ENCODE data around the gene DUSP3. TPM values are rescaled to one million over a fixed set of nuclear protein-coding genes. Genes with fewer than 3 reads are reported as not detected.

Gene DUSP3
- total RNA-seq, 1 donor from 2014 or later: 11.7 TPM

DNA sequence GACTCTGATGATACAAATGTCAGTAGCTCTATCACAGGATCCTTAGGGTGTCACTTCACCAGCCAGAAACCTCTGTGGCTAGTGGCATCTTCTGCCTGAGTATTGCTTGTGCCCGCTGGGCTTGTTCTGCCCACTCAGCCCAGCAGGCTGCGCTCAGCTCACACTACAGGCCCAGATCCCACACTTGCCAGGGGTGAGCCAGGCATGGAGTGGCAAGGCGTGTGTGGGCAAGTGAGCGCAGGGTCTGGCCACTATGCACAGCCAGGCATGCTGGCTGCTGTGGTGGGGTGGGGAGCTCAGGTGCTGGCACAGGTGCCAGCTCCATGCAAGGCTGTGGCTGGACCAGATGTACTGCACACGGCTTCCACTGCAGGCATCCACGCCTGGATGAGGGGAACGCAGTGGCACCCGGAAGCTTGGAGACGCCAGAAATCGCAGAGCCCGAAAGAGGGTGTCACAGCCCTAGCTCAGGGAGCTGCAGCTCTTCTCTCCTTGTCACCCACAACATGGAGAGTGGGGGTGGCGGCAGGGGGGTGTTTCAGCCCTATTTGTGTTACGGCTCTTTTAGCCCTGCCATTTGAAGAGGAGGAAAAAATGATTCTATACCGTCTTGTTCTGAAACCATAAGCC lies 11.6 kb upstream of the DUSP3 start:
- intact Hi-C loops (cut with micrococcal nuclease): no loop called here
- no peaks in the 10 kb centered on the region for H3K9me3 Mint-ChIP-seq
- no peak overlapping the region for H3K4me3 Mint-ChIP-seq
- no peak overlapping the region for H3K27ac Mint-ChIP-seq
- peaks cover 29% of the 10 kb centered on the region for H3K27me3 Mint-ChIP-seq (ENCODE audit: insufficient read depth)
- H3K36me3 Mint-ChIP-seq (ENCODE audit: low read depth): no peaks in the 10 kb centered on the region
- H3K4me1 Mint-ChIP-seq (ENCODE audit: low read depth): no peaks in the 10 kb centered on the region
- no peak for DNase-seq (ENCODE audit: low spot score)

DNA sequence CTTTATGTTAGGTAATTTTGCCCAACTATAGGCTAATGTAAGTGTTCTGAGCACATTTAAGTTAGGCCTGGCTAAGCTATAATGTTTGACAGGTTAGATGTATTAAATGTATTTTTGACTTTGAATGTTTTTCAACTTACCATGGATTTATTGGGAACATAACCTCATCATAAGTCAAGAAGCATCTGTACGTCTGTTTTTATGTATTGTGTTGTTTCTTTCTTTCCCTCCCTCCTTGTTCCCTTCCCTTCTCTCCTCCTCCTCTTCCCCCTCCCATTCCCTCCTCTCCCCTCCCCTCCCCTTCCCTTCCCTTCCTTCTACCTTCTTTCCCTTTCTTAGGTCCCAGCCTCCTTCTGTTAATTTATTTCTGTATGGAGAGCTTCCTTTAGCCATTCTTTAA lies 10.7 kb upstream of the DUSP3 start:
- Mint-ChIP-seq H3K27me3 (ENCODE audit: insufficient read depth) (peaks cover 22% of the 10 kb centered on the region), H3K4me3 (no peak overlapping the region), H3K36me3 (ENCODE audit: low read depth) (no peaks in the 10 kb centered on the region), H3K9me3 (no peaks in the 10 kb centered on the region), H3K27ac (no peak overlapping the region), H3K4me1 (ENCODE audit: low read depth) (no peaks in the 10 kb centered on the region)
- intact Hi-C loops (cut with micrococcal nuclease): no loop called here
- DNase-seq (ENCODE audit: low spot score): no peak

DNA sequence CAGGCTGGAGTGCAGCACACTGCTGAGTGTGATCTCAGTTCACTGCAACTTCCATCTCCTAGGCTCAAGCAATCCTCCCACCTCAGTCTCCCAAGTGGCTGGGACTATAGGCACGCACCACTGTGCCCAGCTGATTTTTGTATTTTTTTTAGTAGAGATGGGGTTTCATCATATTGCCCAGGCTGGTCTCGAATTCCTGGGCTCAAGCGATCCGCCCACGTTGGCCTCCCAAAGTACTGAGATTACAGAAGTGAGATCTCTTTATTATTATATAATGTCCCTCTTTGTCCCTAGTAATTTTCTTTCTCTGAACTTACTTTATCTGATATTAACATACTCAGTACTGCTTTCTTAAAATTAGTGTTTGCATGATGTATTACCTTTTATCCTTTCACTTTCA lies 9.8 kb upstream of the DUSP3 start:
- H3K36me3 Mint-ChIP-seq (ENCODE audit: low read depth): no peaks in the 10 kb centered on the region
- no peak for DNase-seq (ENCODE audit: low spot score)
- intact Hi-C loops (cut with micrococcal nuclease): no loop called here
- H3K4me1 Mint-ChIP-seq (ENCODE audit: low read depth): no peaks in the 10 kb centered on the region
- H3K9me3 Mint-ChIP-seq: no peaks in the 10 kb centered on the region
- no peak overlapping the region for H3K27ac Mint-ChIP-seq
- peaks cover 17% of the 10 kb centered on the region for H3K27me3 Mint-ChIP-seq (ENCODE audit: insufficient read depth)
- no peak overlapping the region for H3K4me3 Mint-ChIP-seq

DNA sequence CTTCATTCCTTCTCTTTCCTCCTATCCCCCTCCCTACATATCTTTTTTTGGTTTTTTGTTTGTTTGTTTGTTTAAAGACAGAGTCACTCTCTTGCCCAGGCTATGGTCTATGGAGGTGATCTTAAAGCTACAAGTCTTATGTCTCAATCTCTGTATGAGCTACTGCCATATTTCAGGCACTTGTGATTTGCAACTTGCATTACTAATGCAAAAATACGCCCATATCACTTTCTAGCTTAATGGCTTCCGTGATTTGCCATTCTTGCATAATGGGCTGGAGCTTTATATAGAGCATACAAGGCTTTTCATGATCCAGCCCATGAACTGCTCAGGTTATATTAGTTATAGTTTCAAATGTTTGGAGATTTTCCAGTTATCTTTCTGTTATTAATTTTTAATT lies 9.0 kb upstream of the DUSP3 start:
- intact Hi-C loops (cut with micrococcal nuclease): no loop called here
- no peaks in the 10 kb centered on the region for H3K4me1 Mint-ChIP-seq (ENCODE audit: low read depth)
- no peak for DNase-seq (ENCODE audit: low spot score)

DNA sequence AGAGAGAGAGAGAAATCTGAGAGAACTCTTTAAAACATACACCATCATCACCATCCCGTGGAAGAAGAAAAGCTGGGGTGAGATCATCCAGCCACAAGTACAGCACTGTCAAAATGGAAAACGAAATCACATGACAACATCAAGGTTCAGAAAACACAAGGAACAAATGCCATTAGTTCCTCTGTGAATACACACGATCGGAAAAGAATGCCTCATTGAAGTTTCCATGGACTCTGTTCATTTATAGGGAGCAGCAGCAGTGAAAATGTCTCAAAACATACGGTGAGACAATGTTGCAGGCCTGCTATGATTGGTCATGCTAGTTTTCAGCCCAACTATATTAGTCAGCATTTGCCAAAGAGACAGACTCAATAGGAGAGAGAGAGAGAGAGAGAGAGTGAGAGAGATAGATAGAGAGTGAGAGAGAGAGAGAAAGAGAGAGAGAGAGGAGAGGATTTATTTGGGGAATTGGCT lies 5.9 kb upstream of the DUSP3 start:
- intact Hi-C loops (cut with micrococcal nuclease): no loop called here
- H3K36me3 Mint-ChIP-seq (ENCODE audit: low read depth): no peaks in the 10 kb centered on the region
- no peak overlapping the region for H3K4me3 Mint-ChIP-seq
- H3K4me1 Mint-ChIP-seq (ENCODE audit: low read depth): peaks cover 1% of the 10 kb centered on the region
- no peaks in the 10 kb centered on the region for H3K9me3 Mint-ChIP-seq
- peaks cover 39% of the 10 kb centered on the region for H3K27me3 Mint-ChIP-seq (ENCODE audit: insufficient read depth)
- no peak overlapping the region for H3K27ac Mint-ChIP-seq
- DNase-seq (ENCODE audit: low spot score): no peak

More for the DNA sequence above, 9.0 kb upstream of the DUSP3 start:
- Mint-ChIP-seq H3K36me3 (ENCODE audit: low read depth) (no peaks in the 10 kb centered on the region), H3K27ac (no peak overlapping the region), H3K27me3 (ENCODE audit: insufficient read depth) (peaks cover 20% of the 10 kb centered on the region), H3K9me3 (no peaks in the 10 kb centered on the region), H3K4me3 (no peak overlapping the region)

GRCh38 chr17:43784068-43784467 lies 5.3 kb upstream of the DUSP3 start:
- Mint-ChIP-seq H3K27ac (no peak overlapping the region), H3K36me3 (ENCODE audit: low read depth) (no peaks in the 10 kb centered on the region), H3K4me3 (no peak overlapping the region), H3K9me3 (no peaks in the 10 kb centered on the region), H3K27me3 (ENCODE audit: insufficient read depth) (peaks cover 43% of the 10 kb centered on the region), H3K4me1 (ENCODE audit: low read depth) (peaks cover 7% of the 10 kb centered on the region)
- intact Hi-C loops (cut with micrococcal nuclease): no loop called here
- DNase-seq (ENCODE audit: low spot score): no peak

DNA sequence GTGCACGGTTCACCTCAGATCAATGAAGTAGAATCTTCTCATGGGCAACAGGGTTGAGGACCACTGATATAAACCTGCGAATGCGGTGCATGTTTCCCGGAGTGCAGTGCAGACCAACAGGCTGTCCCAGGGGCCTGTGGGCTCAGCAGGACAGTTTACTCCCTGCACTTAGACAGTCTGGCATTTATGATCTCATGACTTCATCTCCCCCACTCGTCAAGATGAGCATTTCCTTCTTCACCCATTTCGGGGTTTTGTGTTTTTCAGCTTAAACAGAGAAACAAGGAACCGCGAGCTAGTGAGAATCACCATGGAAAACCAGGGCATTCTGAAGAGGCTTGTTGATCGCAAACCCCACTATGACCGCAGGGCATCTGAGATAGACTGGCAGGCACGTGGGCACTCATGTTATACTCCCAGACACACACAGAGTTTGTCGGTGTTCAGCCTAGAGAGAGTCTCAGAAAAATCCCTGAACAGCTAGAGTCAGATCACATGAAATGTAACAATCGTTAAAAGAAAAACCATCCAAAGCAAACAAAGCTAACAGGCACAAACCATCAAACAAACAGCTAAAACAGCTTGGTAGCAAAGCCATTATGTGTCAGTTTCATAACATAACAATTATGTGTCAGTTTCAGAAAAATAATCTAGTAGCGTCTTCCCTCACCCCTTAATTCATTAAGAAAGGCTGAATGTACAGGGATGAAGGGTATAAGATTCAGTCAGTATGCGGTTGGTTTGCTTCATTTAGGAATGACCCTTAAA lies 4.3 kb upstream of the DUSP3 start:
- H3K36me3 Mint-ChIP-seq (ENCODE audit: low read depth): no peaks in the 10 kb centered on the region
- H3K4me1 Mint-ChIP-seq (ENCODE audit: low read depth): peaks cover 7% of the 10 kb centered on the region
- H3K27ac Mint-ChIP-seq: no peak overlapping the region

DNA sequence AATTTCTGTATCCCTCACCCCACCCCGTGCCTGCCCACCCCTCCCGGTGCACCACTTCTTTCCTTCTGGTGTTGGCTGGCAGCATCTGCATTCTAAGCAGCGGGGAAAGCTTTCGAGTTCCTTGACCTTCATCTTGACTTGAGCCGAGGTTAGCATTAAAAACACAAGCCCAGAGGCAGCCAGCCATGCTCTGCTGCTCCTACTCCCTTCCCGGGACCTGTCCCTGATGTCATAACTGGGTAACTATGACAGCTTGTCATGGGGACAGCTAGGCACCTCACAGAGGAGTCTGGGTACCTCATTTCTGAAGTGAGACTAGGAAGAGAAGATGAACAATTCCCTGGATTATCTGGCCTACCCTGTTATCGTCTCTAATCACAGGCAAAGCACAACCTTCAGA lies 1.4 kb upstream of the DUSP3 start, which contains the start of gene CFAP97D1:
CFAP97D1 (plus strand) TSS at position 301 of the 400 bp plus-strand sequence; CDS start at position 329, 28 bp downstream.
- H3K27me3 Mint-ChIP-seq (ENCODE audit: insufficient read depth): peaks cover 32% of the 10 kb centered on the region
- H3K9me3 Mint-ChIP-seq: no peaks in the 10 kb centered on the region
- no peak for DNase-seq (ENCODE audit: low spot score)
- H3K36me3 Mint-ChIP-seq (ENCODE audit: low read depth): peaks cover 3% of the 10 kb centered on the region
- peak within 1 kb of the TSS; percentile 73 for H3K4me3 Mint-ChIP-seq
- H3K27ac Mint-ChIP-seq: no peak within 1 kb of the TSS
- intact Hi-C loops (cut with micrococcal nuclease): no loop called here
- H3K4me1 Mint-ChIP-seq (ENCODE audit: low read depth): peaks cover 7% of the 10 kb centered on the region

More for the DNA sequence above, 4.3 kb upstream of the DUSP3 start:
- DNase-seq (ENCODE audit: low spot score): no peak
- H3K4me3 Mint-ChIP-seq: no peak overlapping the region
- intact Hi-C loops (cut with micrococcal nuclease): no loop called here
- H3K27me3 Mint-ChIP-seq (ENCODE audit: insufficient read depth): peaks cover 36% of the 10 kb centered on the region
- no peaks in the 10 kb centered on the region for H3K9me3 Mint-ChIP-seq

DNA sequence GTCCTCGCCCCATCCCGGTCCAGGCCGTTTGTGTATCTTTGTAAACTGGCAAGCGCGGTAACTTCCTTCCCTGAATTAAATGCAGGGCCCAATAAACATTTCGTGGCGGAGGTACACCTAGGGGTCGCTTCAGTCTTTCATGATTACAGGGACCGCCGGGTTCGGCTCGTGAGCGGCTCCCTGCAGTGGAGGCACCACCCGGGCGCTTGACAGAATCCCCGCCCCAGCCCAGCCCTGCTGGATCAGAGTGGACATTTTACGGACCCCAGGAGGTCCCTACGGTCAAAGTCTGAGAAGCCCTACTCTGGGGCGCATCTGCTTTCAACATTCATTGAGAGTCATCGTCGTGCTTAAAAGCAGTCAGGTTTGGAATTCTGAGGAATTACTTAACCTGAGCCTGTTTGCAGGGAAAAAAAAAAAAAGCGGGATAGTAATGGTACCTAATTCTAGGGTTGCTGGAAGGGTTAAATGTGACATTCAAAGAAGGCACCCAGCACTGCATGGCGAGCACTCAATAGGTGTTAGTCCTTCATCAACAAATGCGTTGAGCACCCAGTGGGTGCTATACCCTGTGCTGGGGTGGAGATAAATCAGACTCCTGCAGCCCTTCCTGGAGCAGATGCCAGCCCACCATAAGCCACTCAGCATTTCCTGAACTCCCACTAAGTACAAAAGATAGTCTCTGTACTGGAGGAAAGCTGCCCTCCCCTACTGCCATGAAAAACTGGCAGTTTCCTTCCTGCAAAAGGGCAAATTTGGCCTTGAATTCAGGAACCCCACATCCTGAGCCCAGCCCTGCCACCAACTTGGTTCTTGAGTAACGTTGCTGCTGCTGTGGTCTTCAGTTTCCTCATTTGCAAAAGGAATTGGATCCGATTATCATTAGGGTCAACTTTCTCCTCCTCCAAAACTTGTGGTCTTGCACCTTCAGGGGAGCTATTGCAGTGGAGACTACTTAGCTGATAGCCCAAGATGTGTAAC lies 658 bp upstream of the DUSP3 start:
- peaks cover 32% of the 10 kb centered on the region for H3K27me3 Mint-ChIP-seq (ENCODE audit: insufficient read depth)
- intact Hi-C loops (cut with micrococcal nuclease): loop anchor here (1.0 kb wide), 1 partner anchor 67 kb away; no protein-coding TSS in a partner anchor
- peak overlapping the region; percentile 73 for H3K4me3 Mint-ChIP-seq
- peaks cover 3% of the 10 kb centered on the region for H3K36me3 Mint-ChIP-seq (ENCODE audit: low read depth)
- H3K27ac Mint-ChIP-seq: no peak overlapping the region
- no peak for DNase-seq (ENCODE audit: low spot score)
- H3K4me1 Mint-ChIP-seq (ENCODE audit: low read depth): peaks cover 7% of the 10 kb centered on the region
- no peaks in the 10 kb centered on the region for H3K9me3 Mint-ChIP-seq

DNA sequence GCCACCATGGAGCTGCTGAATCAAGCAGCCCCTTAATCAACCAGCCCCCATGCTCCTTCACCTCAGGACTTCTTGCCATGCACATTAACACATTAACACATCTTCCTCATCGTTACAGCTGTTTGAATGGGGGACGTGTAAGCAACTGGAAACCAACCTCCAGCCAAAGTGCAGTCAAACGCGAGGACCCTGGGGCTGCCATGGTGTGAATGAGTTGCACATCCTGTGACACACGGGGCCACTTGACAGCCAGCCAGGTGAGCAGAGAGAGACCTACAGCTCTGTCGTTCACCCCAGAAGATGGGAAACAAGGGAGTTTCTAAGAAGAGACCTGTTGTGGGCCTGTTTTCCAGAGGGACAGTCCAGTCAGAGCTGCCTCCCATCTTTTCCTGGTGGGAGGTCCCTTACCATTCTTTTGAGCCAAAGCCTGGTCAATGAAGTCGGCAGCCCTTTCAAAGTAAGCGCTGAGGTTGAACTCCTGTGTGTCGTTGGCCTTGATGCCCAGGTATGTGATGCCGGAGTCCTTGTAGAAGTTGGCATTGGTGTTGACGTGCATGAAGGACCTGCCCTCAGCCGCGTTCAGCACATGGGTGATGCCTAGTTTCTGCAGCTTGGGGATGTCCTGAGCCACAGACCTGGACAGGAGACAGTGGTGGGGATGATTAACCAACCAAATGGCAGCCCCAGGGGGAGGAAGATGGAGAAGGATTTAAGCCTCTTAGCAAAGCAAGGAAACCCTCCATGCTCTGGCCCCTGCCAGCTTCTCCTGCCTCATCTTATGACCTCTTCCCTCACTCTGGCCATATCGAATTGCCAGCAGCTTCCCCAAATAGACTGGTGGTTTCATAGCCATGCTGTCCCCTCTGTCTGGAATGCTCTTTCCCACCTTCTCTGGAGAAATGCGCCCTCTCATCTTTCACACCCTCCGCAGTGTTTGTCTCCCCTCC lies 4.2 kb downstream of the DUSP3 start:
- Mint-ChIP-seq H3K36me3 (ENCODE audit: low read depth) (peaks cover 17% of the 10 kb centered on the region), H3K27ac (no peak overlapping the region), H3K4me1 (ENCODE audit: low read depth) (peaks cover 5% of the 10 kb centered on the region), H3K9me3 (no peaks in the 10 kb centered on the region), H3K4me3 (no peak overlapping the region), H3K27me3 (ENCODE audit: insufficient read depth) (peaks cover 3% of the 10 kb centered on the region)
- DNase-seq (ENCODE audit: low spot score): no peak
- intact Hi-C loops (cut with micrococcal nuclease): no loop called here

- intact Hi-C loops (cut with micrococcal nuclease): no loop called here
- H3K9me3 Mint-ChIP-seq: no peaks in the 10 kb centered on the region
- H3K4me3 Mint-ChIP-seq: no peak overlapping the region
- no peaks in the 10 kb centered on the region for H3K4me1 Mint-ChIP-seq (ENCODE audit: low read depth)
- H3K36me3 Mint-ChIP-seq (ENCODE audit: low read depth): peaks cover 18% of the 10 kb centered on the region
- no peak overlapping the region for H3K27ac Mint-ChIP-seq
- H3K27me3 Mint-ChIP-seq (ENCODE audit: insufficient read depth): no peaks in the 10 kb centered on the region
- no peak for DNase-seq (ENCODE audit: low spot score)
Observed at GRCh38 chr17:43772877-43773648, 5.7 kb downstream of the DUSP3 start.

All from activated T-helper 1 cell treated with anti-CD3 and anti-CD28 coated beads, Interleukin-12 subunit alpha, Interleukin-12 subunit beta, Interleukin-2, Interleukin-4 antibody, amounts not matched to agents 30 ng/mL and 10 ng/mL and 1 ng/mL, durations not matched to agents 14 hours and 24 hours and 36 hours (primary cell).